Muscle layer of colon (tissue), 2 donors: ENCODE results near the gene PSIP1.
"Not testable (repeated sequence)": the region's sequence is repeated elsewhere in the genome, so short reads cannot be mapped to it uniquely, and the experiment has no call there.

Experiments
- H3K27ac ChIP-seq: one replicate; pipeline ENCODE4 v1.7.0; 2013; ENCODE audit warnings: low read depth, mild to moderate bottlenecking, low read length, moderate library complexity
- H3K27me3 ChIP-seq, 2 donors: one replicate each; pipeline ENCODE4 v1.7.0; 2013; ENCODE audit warnings: low read length in 2 of 2, mild to moderate bottlenecking in 2 of 2; ENCODE audit not compliant: insufficient read depth in 2 of 2, control insufficient read depth in 1 of 2
- H3K36me3 ChIP-seq: one replicate; pipeline ENCODE4 v1.7.0; 2013; ENCODE audit warnings: mild to moderate bottlenecking, low read length; ENCODE audit not compliant: insufficient read depth
- H3K4me1 ChIP-seq: one replicate; pipeline ENCODE4 v1.7.0; 2013; ENCODE audit warnings: mild to moderate bottlenecking, low read length; ENCODE audit not compliant: insufficient read depth
- H3K4me3 ChIP-seq, 2 donors: one replicate each; pipeline ENCODE4 v1.7.0; 2013; ENCODE audit warnings: low read length in 2 of 2, low read depth in 1 of 2, mild to moderate bottlenecking in 1 of 2, moderate library complexity in 1 of 2
- H3K9ac ChIP-seq: one replicate; pipeline ENCODE4 v1.7.0; 2013; ENCODE audit warnings: low read length
- H3K9me3 ChIP-seq: one replicate; pipeline ENCODE4 v1.7.0; 2013; ENCODE audit warnings: mild to moderate bottlenecking, low read length
- donor health status: abdominal sarcoma.
- donor health status: Adenocarcinoma of cecum.

Gene PSIP1

DNA sequence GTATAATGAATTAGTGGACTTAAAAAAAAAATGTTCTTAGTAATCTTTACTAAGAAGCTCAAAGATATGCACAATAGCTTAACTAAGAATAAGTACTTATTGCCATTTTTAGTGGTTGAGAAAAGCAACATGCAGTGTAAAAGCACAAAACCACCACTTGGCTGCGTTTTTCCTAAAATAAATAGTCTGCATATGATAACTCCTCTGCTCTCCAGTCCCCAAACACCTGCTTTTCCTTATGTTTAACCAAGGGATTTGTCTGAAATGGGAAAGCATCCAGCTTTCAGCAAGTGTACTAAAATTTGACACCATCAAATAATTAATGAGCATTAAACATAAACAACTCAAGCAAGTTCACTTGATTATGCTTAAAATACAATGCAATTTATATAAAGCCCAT lies 41.4 kb downstream of the PSIP1 start:
- Histone ChIP-seq H3K27me3 (no peaks in the 10 kb centered on the region), H3K4me1 (no peaks in the 10 kb centered on the region), H3K9me3 (no peaks in the 10 kb centered on the region), H3K27ac (no peak overlapping the region), H3K36me3 (peaks cover 46% of the 10 kb centered on the region), H3K4me3 (no peak overlapping the region), H3K9ac (no peak overlapping the region)

DNA sequence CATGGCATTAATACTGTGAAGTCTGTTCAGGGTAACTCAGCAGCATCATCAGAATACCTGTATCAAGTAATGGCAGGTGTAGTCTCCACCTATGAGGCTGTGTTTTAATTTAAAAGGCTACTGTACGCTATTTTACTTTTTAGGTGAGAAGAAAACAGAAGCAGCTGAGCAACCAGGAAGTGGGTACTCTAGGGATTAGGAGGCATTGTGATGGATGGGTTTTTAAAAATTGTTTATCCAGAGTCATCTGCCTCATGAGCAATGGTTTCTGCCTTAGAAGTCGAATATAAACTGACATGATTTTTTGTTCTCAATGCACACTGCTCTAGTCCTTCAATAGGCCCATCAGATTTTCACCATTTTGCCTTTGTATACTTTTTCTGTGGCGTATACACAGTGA lies 42.6 kb downstream of the PSIP1 start:
- Histone ChIP-seq H3K4me1 (no peaks in the 10 kb centered on the region), H3K27ac (no peak overlapping the region), H3K4me3 (no peak overlapping the region), H3K36me3 (peaks cover 43% of the 10 kb centered on the region), H3K9ac (no peak overlapping the region), H3K27me3 (no peaks in the 10 kb centered on the region), H3K9me3 (no peaks in the 10 kb centered on the region)

DNA sequence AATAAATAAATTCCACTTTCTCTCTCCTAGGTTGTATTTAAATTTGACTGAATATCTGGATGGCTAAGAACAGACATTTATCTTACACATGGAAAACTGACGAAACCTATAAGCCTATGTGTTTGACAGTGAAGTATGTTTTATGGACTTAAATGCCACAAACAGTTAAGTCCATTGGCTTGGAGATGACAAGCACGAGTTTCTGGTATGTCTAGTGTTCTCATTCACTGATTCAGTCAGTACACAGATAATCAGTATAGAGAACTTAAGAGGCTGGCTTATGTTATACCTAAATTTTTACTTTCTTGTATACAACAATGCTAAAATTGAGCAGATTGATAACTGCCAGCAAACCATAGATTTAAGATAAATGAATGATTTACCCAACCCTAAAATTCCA lies 49.2 kb downstream of the PSIP1 start:
- no peak overlapping the region for H3K27ac ChIP-seq
- no peak overlapping the region for H3K4me3 ChIP-seq
- no peaks in the 10 kb centered on the region for H3K4me1 ChIP-seq
- no peaks in the 10 kb centered on the region for H3K27me3 ChIP-seq
- H3K9ac ChIP-seq = no peak overlapping the region
- no peaks in the 10 kb centered on the region for H3K9me3 ChIP-seq
- peaks cover 60% of the 10 kb centered on the region for H3K36me3 ChIP-seq

DNA sequence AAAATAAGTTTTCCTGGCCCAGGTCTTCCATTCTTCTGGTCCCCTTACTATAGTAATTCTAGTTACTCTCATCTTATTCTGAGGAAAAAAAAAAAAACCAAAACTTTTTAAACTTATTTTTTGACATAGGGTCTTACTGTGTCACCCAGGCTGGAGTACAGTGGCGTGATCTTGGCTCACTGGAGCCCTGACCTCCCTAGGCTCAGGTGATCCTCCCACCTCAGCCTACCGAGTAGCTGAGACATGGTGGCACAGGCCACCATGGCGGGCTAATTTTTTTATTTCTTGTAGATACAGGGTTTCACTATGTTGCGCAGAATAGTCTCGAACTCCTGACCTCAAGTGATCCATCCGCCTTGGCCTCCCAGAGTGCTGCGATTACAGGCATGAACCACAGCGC lies 49.7 kb downstream of the PSIP1 start:
- H3K27ac ChIP-seq = no peak overlapping the region
- H3K9ac ChIP-seq = no peak overlapping the region
- H3K36me3 ChIP-seq = peaks cover 55% of the 10 kb centered on the region
- H3K4me3 ChIP-seq = no peak overlapping the region
- no peaks in the 10 kb centered on the region for H3K9me3 ChIP-seq
- no peaks in the 10 kb centered on the region for H3K4me1 ChIP-seq
- H3K27me3 ChIP-seq = no peaks in the 10 kb centered on the region

DNA sequence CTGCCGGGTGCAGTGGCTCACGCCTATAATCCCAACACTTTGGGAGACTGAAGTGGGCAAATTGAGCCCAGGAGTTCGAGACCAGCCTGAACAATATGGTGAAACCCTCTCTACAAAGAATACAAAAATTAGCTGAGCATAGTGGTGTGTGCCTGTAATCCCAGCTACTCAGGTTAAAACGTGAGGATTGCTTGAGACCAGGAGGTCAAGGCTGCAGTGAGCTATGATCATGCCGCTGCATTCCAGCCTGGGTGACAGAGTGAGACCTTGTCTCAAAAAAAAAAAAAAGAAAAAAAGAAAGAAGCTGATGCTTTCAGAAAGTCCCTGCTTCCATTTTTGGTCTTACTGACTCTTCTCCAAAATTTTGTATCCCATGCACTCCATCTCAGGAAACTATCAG lies 56.8 kb downstream of the PSIP1 start:
- Histone ChIP-seq H3K27me3 (no peaks in the 10 kb centered on the region), H3K9ac (no peak overlapping the region), H3K4me1 (no peaks in the 10 kb centered on the region), H3K4me3 (no peak overlapping the region), H3K27ac (no peak overlapping the region), H3K36me3 (peaks cover 54% of the 10 kb centered on the region), H3K9me3 (no peaks in the 10 kb centered on the region)

DNA sequence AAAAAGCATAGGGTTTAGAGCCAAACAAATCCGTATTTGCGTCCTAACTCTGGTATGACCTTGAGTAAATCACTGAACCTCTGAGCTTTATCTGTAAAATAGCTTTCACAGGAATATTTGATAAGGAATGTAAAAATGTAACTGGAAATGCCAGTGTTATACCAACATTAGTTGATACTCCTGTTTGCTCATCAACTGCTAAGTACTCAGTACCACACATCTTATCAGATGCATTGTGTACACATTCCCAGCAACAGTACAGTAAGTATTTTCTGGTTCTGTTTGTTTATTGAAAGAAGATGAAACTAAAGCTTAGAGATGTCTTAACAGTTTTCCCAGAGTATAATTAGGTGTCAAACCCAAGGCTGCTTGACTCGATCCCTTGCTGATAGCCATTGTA lies 66.6 kb downstream of the PSIP1 start:
- H3K9me3 ChIP-seq = no peaks in the 10 kb centered on the region
- H3K27me3 ChIP-seq = no peaks in the 10 kb centered on the region
- no peak overlapping the region for H3K27ac ChIP-seq
- no peaks in the 10 kb centered on the region for H3K4me1 ChIP-seq
- no peak overlapping the region for H3K9ac ChIP-seq
- H3K36me3 ChIP-seq = peaks cover 43% of the 10 kb centered on the region
- H3K4me3 ChIP-seq = no peak overlapping the region

DNA sequence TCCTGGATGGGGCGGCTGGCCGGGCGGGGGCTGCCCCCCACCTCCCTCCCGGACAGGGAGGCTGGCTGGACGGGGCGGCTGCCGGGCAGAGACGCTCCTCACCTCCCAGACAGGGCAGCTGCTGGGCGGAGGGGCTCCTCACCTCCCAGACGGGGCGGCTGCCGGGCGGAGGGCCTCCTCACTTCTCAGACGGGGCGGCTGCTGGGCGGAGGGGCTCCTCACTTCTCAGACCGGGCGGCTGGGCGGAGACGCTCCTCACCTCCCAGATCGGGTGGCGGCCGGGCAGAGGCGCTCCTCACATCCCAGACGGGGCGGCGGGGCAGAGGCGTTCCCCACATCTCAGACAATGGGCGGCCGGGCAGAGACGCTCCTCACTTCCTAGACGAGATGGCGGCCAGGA lies 68.5 kb downstream of the PSIP1 start:
- H3K9ac ChIP-seq, H3K9me3 ChIP-seq, H3K27me3 ChIP-seq, H3K4me1 ChIP-seq, H3K27ac ChIP-seq, H3K4me3 ChIP-seq: not testable (repeated sequence)
- peaks cover 29% of the 10 kb centered on the region for H3K36me3 ChIP-seq

DNA sequence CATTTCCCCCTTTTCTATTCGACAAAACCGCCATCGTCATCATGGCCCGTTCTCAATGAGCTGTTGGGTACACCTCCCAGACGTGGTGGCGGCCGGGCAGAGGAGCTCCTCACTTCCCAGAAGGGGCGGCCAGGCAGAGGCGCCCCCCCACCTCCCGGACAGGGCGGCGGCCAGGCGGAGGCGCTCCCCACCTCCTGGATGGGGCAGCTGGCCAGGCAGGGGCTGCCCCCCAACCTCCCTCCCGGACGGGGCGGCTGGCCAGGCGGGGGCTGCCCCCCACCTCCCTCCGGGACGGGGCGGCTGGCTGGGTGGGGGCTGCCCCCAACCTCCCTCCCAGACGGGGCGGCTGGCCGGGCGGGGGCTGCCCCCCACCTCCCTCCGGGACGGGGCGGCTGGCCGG lies 68.9 kb downstream of the PSIP1 start:
- not testable (repeated sequence) for H3K9me3 ChIP-seq, H3K4me1 ChIP-seq, H3K27ac ChIP-seq, H3K9ac ChIP-seq, H3K4me3 ChIP-seq, H3K27me3 ChIP-seq
- H3K36me3 ChIP-seq = peaks cover 25% of the 10 kb centered on the region

DNA sequence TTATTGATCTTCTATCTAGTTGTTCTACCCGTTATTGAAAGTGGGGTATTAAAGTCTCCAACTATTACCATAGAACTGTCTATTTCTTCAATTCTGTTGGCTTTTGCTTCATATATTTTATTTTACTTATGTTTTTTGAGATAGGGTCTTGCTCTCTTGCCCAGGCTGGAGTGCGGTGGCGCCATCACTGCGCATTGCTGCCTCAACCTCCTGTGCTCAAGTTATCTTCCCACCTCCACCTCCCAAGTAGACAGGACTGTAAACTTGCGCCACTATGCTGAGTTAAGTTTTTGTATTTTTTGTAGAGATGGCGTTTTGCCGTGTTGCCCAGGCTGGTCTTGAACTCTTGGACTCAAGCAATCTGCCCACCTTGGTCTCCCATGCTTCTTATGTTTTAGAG lies 71.9 kb downstream of the PSIP1 start:
- no peaks in the 10 kb centered on the region for H3K4me1 ChIP-seq
- H3K9me3 ChIP-seq = no peaks in the 10 kb centered on the region
- no peaks in the 10 kb centered on the region for H3K27me3 ChIP-seq
- peaks cover 4% of the 10 kb centered on the region for H3K36me3 ChIP-seq
- no peak overlapping the region for H3K9ac ChIP-seq
- H3K4me3 ChIP-seq = no peak overlapping the region
- no peak overlapping the region for H3K27ac ChIP-seq

DNA sequence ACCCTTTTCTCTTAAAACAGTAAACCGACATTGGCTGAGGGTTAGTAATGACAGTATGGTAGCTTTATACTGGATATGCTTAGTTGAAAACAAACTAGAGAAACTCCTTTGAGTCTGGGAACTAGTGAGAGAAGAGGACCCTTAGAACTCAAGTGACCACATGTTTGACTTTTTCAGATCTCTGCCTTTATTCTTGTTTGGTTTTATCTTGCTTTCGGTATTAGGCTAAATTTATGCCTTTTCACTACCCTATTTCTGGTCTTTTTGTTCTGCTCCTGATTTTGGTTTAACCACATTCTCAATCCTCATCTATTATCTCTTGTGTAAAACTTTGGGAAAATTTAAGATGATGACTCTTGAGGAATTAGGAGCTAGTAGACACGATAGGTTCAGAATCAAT lies 77.1 kb downstream of the PSIP1 start:
- H3K27ac ChIP-seq = no peak overlapping the region
- H3K27me3 ChIP-seq = no peaks in the 10 kb centered on the region
- peaks cover 4% of the 10 kb centered on the region for H3K36me3 ChIP-seq
- H3K4me3 ChIP-seq = no peak overlapping the region
- no peaks in the 10 kb centered on the region for H3K4me1 ChIP-seq
- no peak overlapping the region for H3K9ac ChIP-seq
- no peaks in the 10 kb centered on the region for H3K9me3 ChIP-seq

DNA sequence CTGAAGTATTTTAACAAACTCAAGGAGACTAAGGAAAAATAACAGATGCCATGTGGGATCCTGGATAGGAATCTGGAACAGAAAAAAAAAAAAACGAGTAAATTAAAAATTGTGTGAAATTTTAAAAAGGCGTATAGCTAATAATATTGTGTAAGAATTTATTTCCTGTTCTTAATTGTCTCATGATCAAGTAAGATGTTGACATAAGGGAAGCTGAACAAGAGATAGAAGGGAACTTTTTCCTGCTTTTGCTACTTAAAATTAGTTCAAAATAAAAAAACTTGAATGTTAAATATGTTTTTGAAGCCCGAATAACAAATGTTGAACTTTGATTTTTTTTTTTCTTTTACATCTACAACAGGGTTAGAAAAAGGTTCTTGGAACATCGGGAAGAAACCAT lies 77.6 kb downstream of the PSIP1 start:
- no peaks in the 10 kb centered on the region for H3K4me1 ChIP-seq
- H3K27me3 ChIP-seq = no peaks in the 10 kb centered on the region
- H3K4me3 ChIP-seq = no peak overlapping the region
- H3K9me3 ChIP-seq = no peaks in the 10 kb centered on the region
- no peak overlapping the region for H3K9ac ChIP-seq
- H3K27ac ChIP-seq = no peak overlapping the region
- peaks cover 4% of the 10 kb centered on the region for H3K36me3 ChIP-seq

DNA sequence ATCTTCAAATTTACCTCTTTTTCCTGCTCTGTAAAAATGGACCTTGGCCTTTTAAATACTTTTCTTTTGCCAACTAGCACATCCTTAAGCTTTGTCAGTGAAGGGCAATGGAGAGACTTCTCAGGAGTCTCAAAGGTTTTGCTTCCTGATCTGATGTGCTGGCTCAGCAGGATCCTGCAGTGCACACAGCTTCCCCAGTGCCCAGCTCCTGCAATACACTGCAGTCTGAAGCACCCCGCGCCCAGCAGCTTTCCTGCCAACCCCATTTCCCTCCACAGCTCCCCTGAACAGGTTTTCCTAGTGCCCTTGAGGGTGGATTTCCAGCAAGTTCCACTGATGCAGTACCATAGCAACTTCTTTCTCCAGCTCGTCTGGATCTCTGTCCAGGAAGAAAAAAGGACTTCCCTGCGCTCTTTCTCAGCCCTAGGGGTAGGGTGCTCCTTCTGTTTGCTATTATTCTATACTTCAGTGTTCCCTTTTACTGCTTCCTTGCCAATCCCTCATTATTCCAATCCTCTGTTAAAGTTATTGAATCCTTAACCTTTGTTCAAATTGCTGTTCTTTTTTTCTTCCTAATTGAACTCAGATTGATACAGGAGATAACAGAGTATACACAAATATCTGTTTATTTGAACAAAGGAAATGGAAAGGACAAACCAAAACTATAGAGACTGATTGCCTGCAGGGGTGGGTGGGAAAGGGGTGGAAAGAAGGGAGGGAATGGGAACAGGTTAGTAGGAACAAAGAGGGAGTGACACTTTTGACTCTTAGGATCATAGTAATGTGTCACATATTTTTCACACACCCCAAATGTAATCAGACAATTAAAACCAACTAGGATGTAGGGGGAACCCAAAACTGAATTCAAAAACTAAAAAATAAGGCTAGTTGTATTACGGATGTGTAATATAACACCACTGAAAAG lies 79.6 kb downstream of the PSIP1 start:
- no peak overlapping the region for H3K4me3 ChIP-seq
- H3K9me3 ChIP-seq = no peaks in the 10 kb centered on the region
- peaks cover 6% of the 10 kb centered on the region for H3K36me3 ChIP-seq
- H3K9ac ChIP-seq = no peak overlapping the region
- H3K27ac ChIP-seq = no peak overlapping the region
- H3K4me1 ChIP-seq = no peaks in the 10 kb centered on the region
- no peaks in the 10 kb centered on the region for H3K27me3 ChIP-seq
